ENCODE data around the gene HTRA1.

DNA sequence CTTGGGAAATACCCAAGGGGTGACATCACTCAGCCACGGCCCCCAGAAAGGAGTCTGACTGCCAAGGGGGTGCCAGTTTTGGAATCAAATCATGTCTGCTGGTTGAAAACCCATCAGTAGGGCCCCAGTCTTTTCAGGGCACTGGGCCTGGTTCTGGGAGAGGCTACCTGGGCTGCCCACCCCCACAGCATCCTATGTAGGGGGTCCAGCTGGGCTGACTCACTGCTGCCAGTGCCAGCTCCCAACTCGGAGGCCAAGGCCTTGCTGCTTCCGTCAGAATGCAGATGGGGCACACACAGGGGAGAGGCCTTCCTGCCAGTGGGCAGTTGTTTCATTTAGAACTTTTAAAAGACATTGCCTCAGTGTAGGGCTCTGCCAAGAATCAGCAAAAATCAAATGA is 59.7 kb downstream of the HTRA1 start:
- TF ChIP-seq, protein P1, sequence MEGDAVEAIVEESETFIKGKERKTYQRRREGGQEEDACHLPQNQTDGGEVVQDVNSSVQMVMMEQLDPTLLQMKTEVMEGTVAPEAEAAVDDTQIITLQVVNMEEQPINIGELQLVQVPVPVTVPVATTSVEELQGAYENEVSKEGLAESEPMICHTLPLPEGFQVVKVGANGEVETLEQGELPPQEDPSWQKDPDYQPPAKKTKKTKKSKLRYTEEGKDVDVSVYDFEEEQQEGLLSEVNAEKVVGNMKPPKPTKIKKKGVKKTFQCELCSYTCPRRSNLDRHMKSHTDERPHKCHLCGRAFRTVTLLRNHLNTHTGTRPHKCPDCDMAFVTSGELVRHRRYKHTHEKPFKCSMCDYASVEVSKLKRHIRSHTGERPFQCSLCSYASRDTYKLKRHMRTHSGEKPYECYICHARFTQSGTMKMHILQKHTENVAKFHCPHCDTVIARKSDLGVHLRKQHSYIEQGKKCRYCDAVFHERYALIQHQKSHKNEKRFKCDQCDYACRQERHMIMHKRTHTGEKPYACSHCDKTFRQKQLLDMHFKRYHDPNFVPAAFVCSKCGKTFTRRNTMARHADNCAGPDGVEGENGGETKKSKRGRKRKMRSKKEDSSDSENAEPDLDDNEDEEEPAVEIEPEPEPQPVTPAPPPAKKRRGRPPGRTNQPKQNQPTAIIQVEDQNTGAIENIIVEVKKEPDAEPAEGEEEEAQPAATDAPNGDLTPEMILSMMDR (IDR thresholded peaks at IDR 0.05): no peak
- TF ChIP-seq POLR2AphosphoS5 (IDR thresholded peaks at IDR 0.05): no peak

All from sigmoid colon (tissue), 4 donors.